Mucosa of gallbladder (tissue), 1 donor: ENCODE measurements around the gene RARRES2. TPM values are rescaled to one million over a fixed set of nuclear protein-coding genes. Genes with fewer than 3 reads are reported as not detected.

ENCODE experiments used
- DNase-seq: peaks from one replicate; pipeline ENCODE4 v3.0.0-alpha.2; 2020; ENCODE audit warnings: low spot score
- total RNA-seq: library from RNA; stranded (reverse); gene quantifications from one replicate; pipeline ENCODE4 v1.2.1, GENCODE V29; 2021
- donor health status: DM: no; HTN: no; CAD: no.

Gene RARRES2
- total RNA-seq, 1 donor from 2014 or later: 143 TPM

DNA sequence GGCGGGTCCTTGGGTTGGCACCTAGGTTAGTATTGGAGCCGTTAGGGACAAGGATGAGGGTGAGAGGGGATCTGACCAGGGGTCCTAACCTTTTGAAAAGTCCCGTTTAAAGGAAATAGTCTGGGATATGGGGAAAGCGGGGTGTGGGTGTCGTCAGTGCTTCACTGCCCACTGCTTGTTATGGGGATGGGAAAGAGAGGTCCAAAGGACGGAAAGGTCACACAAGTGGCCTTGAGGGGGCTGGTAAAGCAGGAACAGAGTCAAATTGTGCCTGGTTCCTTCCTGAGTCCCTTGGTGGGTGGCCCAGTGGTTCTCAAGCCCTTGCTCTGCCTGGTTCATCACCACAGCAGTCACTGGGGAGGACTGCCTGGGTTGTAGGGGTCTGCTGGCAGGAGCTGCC, 35.1 kb upstream of the RARRES2 start:
- DNase-seq: no peak

DNA sequence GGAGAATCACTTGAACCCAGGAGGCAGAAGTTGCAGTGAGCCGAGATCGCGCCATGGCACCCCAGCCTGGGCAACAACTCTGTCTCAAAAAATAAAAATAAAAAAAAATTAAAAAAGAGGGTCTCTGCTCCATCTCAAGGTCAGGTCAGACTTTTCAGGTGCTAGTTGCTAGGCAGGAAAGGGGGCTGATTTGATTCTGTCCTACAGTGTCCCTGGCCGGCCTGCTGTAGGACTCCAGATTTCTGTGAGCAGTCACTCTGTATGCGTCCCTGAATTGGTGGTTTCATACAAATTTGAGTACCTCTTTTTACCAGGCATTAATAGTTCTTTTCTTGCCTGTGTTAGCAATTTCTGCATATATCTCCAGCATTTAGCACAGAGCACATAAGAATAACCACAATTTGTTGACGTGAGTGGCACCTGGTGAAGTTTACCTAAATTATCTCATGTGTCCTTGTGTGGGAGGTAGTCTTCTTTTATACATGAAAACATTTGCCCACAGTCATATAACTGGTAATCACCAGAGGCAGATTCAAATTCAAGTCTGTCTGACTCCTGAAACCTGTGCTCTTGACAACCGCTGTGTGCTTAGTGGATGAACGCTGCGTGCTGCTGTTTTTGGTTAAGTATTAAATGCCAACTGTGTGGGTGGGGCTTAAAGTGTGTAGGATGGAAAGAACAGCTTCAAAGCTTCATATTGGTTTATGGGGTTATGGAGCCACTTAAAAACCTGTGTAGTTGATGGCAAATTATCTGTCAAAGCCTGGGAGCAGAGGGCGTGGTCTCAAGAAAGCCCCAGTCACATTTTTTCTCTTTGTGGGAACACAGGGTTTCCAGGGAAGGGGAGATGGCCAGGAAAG, 34.5 kb upstream of the RARRES2 start:
- no peak for DNase-seq

DNA sequence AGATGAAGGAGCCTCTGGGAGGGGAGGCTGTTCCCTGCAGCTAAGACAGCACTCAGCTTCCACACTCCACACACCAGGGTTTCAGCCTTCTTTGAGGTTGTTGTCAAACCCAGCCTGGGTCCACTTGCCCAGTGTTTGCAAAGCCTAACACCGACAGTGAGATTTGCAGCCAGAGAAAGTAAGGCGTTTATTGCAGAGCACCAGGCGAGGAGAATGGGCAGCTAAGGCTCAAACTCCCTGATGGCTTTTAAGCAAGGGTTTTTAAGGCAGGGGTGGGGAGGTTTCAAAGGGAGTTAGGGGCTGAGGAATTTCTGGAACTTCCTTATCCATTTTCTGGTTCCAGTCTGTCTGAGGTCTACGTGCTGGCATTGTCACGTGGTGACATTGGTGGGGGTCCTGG, 33.0 kb upstream of the RARRES2 start:
- DNase-seq: no peak

DNA sequence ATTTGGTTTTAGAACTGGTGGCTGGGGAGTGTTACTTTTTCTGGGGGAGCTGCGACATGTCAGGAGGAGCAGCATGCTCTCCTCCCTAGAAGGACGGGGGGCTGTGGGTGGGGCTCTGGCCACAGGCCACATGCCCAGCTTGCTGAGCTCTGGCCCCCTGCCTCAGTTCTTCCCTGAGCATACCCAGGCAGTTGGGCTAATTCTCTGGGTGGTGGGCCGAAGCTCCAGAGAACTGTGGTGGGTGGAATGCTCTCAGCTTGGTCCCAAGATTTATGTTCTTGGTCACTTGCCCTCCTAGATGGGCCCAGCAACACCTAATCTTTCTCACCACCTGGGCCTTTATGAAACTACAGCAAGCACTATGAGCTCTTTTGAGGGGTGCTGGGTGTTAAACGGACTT, 32.6 kb upstream of the RARRES2 start:
- DNase-seq: no peak

DNA sequence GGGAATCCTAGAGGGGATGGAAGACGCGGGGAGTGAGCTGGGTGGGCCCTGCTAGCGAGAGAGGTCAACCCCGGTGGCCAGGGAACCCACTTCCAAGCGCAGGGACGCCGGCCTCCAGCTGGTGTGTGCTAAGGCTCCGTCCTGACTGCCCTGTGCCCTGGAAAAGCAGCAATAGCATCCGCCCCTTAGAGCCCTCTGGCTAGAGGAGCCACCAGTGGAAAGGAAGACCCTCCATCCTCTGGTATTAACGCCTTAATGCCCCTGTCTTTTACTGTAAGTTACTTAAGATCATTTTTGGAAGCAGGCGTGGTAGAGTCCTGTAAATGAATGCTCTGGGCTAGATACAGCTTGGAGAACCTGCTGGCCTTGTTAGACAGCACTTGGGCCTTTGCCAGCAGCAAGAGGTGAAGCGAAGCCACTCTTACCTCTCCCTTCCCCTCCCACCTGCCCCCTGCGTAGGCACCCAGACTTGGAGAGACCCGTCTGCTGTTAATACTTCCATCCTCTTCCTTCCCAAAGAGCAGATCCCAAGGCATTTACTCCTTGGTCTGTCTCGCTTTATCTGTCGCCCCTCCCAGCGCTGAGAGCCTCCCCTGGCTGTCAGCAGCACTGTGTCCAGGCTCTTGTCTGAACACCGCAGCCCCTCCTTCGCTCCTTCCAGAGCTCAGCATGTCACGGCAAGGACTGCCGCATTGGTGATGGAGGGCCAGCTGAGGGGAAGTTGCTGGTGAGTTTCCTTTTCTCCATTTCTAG, 31.8 kb upstream of the RARRES2 start:
- DNase-seq: no peak

DNA sequence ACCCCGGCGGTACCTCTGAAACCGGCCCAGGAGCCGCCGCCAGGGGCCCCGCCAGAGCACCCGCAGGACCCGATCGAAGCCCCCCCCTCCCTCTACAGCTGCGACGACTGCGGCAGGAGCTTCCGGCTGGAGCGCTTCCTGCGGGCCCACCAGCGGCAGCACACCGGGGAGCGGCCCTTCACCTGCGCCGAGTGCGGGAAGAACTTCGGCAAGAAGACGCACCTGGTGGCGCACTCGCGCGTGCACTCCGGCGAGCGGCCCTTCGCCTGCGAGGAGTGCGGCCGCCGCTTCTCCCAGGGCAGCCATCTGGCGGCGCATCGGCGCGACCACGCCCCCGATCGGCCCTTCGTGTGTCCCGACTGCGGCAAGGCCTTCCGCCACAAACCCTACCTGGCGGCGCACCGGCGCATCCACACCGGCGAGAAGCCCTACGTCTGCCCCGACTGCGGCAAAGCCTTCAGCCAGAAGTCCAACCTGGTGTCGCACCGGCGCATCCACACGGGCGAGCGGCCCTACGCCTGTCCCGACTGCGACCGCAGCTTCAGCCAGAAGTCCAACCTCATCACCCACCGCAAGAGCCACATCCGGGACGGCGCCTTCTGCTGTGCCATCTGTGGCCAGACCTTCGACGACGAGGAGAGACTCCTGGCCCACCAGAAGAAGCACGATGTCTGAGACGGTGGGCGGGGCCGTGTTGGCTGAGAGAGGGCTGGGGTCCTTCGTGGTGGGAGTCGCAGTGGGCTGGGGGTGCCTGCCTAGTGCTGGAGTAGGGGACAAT, 31.0 kb upstream of the RARRES2 start:
- DNase-seq: no peak

DNA sequence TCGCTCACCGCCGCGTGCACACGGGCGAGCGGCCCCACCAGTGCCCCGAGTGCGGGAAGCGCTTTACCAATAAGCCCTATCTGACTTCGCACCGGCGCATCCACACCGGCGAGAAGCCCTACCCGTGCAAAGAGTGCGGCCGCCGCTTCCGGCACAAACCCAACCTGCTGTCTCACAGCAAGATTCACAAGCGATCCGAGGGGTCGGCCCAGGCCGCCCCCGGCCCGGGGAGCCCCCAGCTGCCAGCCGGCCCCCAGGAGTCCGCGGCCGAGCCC, 30.5 kb upstream of the RARRES2 start:
- DNase-seq: no peak

DNA sequence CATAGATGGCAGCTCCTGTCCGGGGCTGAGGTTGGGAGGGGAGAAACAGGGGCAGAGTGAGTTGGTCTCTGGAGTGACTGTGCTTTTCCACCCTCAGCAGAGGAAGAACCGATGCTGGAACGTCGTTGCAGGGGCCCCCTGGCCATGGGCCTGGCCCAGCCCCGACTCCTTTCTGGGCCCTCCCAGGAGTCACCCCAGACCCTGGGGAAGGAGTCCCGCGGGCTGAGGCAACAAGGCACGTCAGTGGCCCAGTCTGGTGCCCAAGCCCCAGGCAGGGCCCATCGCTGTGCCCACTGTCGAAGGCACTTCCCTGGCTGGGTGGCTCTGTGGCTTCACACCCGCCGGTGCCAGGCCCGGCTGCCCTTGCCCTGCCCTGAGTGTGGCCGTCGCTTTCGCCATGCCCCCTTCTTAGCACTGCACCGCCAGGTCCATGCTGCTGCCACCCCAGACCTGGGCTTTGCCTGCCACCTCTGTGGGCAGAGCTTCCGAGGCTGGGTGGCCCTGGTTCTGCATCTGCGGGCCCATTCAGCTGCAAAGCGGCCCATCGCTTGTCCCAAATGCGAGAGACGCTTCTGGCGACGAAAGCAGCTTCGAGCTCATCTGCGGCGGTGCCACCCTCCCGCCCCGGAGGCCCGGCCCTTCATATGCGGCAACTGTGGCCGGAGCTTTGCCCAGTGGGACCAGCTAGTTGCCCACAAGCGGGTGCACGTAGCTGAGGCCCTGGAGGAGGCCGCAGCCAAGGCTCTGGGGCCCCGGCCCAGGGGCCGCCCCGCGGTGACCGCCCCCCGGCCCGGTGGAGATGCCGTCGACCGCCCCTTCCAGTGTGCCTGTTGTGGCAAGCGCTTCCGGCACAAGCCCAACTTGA, 29.9 kb upstream of the RARRES2 start:
- DNase-seq: no peak

DNA sequence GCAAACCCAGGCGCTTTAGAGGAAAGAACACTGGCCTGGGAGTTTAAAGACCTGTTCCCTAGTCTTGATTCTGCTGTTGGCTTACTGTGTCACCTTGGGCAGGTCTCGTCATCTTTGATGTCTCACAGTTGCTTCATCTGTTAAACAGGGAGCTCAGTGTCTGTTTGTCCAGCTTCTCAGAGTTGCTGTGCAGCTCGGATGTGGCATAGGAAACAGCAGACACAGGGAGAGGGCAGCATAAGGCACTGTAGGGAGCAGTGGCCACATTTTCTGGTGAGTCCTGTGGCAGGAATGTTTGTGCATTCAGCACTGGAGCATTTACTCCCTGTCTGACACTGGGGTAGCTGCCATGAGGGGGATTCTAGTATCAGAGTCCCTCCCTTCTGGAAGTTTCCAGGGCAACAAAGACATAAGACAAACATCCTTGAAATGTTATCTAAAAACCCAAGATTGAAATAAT, 29.2 kb upstream of the RARRES2 start:
- no peak for DNase-seq

DNA sequence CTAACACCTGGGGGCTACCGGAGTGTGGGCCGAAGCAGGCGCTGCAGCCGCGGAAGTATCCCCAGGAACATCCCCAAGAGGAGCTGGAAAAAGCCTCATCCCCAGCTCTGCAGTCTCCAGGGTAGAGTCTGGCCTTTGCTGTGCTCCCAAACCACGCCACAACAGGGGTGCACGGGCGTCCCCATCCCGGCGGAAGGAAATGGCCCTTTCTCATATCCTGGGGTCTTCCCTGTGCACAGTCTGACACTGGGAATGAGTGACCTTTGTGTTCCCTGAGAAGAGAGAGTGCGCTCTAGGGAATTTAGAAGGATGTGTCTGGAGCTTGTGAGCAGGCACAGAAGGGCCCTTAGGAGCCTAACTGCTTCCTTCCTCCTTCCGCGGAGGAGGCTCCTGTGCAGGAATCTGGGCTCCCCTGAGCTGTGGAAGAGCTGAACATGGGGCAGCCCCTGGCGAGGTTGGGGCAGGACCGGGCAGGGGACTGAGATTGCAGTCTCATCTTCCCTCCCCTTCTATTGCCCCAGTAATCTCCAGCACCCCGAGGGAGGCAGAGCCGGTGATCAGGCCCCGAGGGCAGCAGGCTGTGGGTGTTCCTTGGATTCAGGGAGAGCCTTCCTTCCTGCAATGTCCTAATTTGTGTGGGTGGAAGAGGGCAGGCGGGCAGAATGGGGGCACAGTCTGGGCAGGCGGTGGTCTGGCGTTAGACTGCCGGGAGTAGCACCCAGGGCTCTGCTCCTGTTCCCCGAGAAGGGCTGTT, 28.5 kb upstream of the RARRES2 start:
- DNase-seq: no peak

DNA sequence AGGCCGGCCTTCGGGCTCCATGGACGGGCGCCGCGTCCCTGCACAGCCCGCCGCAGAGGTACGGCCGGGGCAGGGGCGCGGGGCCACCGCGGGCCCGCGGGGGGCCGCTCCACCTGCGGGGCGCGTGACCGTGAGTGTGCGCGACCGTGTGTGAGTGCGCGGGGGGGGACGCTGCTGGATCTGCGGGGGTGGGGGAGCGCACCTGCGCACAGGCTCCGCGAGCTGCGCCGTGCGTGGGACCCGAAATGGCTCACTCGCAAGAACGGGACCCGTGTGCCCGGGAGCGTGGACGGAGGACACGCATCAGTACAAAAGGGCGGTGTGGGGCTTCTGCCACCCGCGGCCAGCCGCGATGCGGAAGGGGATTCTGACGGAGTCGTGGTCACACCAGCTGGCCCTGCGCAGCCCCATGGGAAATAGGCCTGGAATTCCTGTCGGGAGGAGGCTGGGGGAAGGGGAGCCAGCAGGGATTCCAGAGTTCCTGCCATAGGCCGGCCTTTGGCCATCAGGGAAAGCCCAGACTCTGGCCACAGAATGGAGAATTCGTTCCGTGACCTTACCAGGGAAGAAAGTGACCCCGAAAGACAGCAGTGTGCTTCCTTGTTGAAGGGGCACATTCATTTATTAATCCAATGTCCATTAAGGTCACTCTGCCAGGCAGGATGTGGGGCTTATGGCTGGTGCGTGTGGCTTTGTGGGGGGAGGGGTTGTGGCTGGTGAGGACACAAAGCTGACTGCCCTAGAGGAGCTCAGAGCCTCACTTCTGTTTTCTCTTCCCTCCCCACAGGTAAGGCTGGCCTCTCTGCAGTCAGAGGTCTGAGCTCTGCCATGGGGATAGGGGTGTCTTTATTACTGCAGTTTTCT, 27.7 kb upstream of the RARRES2 start:
- peak; percentile 59 for DNase-seq

DNA sequence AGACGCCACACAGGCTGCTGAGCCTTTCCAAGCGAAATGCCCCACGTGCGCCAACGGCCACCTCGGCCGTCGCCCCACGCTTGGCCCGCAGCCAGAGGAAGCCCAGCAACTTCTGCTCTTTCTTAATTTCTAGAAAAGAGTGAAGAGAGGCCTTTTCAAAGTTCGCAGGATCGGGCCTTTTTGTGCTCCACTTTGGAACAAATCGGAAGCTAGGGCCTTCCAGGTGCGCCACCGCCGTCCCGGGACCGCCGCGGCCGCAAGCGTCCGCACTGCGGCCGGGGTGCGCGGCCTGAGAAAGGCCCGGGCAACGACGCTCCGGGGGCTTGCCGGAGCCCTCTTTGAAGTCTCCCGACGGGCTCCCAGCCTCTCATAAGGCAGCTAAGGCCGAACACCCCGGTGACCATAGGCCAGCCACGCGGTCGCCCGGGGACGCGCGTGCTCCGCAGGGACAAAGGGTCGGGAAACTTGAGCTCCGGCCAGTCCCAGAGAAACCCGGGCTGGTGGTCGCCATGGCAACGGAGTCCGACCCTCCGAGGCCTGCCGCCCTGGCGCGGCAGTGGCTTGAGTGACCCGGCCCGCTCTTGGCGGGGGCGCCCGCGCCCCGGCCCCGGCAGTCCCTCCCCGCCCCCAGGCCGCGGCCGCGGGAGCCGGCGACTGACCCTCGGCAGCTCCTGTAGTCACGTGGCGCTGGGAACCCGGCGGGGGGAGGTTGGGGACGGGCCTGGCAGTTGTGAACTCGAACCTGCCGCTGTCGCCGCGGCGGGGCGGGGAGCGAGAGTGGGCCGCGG, 26.9 kb upstream of the RARRES2 start, which contains the start of gene REPIN1:
Gene REPIN1 (plus strand): TSS at position 727 of the 788 bp plus-strand sequence. CDS start 890 bp downstream, outside the sequence.
- peak; percentile 92 for DNase-seq

DNA sequence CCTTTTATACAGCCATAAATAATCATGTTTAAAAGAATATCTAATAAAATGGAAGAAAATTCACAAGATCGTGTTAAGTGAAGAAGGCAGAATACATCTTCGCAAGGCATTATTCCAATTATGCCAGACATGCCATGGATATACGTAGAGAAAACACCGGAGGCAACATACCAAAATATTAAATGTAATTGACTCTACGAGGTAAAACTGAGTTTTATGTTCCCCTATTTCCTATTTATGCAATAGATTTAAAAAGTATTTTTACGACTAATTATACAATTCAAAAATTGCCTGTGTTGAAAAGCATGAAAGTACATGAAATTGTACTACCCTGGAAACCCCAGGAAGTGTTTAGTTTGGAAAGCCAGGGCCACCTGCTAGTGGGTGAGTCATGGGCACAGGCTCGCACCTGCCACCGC, 26.3 kb upstream of the RARRES2 start:
- no peak for DNase-seq

DNA sequence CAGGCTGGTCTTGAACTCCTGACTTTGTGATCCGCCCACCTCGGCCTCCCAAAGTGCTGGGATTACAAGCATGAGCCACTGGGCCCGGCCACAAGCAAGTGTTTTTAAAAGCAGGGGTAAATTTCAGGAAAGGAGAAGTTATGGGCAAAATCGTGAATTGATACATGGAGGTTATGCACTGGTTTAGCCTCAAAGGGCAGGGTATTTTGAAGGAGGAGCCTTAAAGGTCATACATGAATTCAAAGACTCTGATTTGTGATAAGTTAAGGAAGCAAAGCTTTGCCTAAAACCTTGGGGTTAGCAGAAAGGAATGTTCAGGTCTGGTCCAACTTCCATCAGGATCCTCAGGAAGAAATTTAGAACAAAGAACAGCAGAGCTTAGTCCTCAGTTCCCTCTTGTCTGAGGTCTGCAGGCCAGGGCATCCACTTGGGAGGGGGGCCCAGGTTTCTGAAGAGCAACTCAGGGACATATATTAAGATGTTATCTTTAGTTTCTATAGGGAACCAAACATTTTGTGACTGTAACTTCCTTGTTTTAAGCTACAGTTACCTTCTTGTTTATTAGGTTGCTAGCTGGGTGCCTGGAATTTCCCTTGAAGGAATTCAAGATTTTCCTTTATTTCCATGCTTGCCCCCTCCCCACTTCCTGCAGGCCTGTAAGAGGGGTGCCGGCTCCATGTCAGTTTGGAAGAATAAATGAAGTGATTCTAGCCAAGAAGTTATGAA, 24.4 kb upstream of the RARRES2 start:
- no peak for DNase-seq

DNA sequence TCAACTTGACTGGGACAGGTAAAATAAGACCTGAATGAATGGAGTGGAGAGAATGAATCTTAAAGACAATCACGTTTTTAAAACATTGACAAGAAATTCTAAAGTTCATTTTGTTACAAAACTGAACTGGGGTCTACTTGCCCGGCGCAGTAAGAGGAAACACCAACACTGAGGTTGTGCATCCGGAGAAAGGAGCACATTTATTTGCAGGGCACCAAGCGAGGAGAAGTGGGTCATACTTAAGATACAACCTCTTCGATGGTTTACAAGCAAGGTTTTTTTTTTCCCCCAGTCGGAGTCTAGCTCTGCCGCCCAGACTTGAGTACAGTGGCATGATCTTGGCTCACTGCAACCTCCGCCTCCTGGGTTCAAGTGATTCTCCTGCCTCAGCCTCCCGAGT, 23.8 kb upstream of the RARRES2 start:
- DNase-seq: no peak

DNA sequence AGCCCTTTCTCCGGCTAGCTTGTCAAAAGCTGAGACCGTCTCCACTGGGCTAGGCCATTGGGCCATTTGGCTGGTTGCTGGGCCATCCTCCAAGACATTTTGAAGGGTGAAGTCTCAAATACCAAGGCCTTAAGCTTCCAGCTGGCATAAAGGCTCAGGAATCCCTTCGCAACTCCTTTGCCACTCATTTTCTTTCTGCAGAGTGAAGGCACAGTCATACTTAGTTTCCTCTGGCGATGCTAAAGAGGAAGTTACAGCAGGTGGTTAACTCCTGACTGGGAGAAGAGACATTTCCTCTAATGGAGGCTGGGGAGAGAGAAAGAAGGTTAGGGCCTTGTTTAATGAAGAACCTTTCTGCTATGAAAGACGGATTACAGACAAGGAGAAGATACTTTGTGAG, 22.4 kb upstream of the RARRES2 start:
- no peak for DNase-seq

DNA sequence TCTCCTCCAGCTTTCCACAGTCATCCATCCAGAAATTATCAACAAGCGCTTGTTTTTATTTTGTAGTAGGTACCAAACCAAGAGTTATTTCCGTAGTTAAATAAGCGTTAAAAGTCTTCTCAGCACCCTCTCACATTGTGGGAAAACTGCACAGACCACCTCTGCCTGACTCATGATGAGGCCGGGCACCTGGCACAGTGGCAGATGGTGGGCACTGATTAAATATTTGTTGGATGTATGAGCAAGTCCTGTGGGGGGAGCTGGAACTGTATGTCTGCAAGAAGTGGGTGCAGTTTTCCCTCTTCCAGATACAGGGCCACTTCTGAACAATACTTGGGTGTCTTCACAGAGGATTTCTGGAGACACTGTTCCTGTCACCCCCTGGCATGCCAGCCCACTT, 21.9 kb upstream of the RARRES2 start:
- no peak for DNase-seq
